HEK293 (cell line): ENCODE data around the gene CDKN2AIP.
"Not testable (repeated sequence)": the region's sequence is repeated elsewhere in the genome, so short reads cannot be mapped to it uniquely, and the experiment has no call there.

Experiments used
- CTCF ChIP-seq: fragments of 450-650 bp; formaldehyde crosslinking; IDR thresholded peaks from 2 replicates; pipeline ENCODE4 v1.5.1; 2016; ENCODE audit warnings: missing biosample characterization, missing genetic modification characterization
- HIC1 ChIP-seq: fragments of 450-650 bp; formaldehyde crosslinking; IDR thresholded peaks from 2 replicates; pipeline ENCODE4 v1.5.1; 2016; ENCODE audit warnings: missing biosample characterization, missing genetic modification characterization
- OSR2 ChIP-seq: fragments of 450-650 bp; formaldehyde crosslinking; IDR thresholded peaks from 2 replicates; pipeline ENCODE4 v1.5.1; 2016; ENCODE audit warnings: missing biosample characterization, missing genetic modification characterization
- TCF7L2 ChIP-seq: IDR thresholded peaks from 2 replicates; pipeline ENCODE4 v1.6.1; 2011; ENCODE audit warnings: low read depth, mild to moderate bottlenecking, inconsistent platforms, low read length, moderate library complexity, borderline replicate concordance
- ZBTB7A ChIP-seq: fragments of 450-650 bp; formaldehyde crosslinking; IDR thresholded peaks from 2 replicates; pipeline ENCODE4 v1.5.1; 2016; ENCODE audit warnings: low read depth, missing biosample characterization, missing genetic modification characterization
- ZNF10 ChIP-seq: fragments of 450-650 bp; formaldehyde crosslinking; IDR thresholded peaks from 2 replicates; pipeline ENCODE4 v1.5.1; 2017; ENCODE audit warnings: missing biosample characterization, missing genetic modification characterization
- ZNF292 ChIP-seq: fragments of 450-650 bp; formaldehyde crosslinking; IDR thresholded peaks from 2 replicates; pipeline ENCODE4 v1.5.1; 2016; ENCODE audit warnings: low read depth, missing biosample characterization, missing genetic modification characterization, borderline replicate concordance
- ZNF341 ChIP-seq: fragments of 450-650 bp; formaldehyde crosslinking; IDR thresholded peaks from 2 replicates; pipeline ENCODE4; 2016; ENCODE audit warnings: low read depth, missing biosample characterization, missing genetic modification characterization
- ZNF530 ChIP-seq: fragments of 450-650 bp; formaldehyde crosslinking; IDR thresholded peaks from 2 replicates; pipeline ENCODE4 v1.5.1; 2016; ENCODE audit warnings: low read depth, missing biosample characterization, missing genetic modification characterization
- ZNF600 ChIP-seq: fragments of 450-650 bp; formaldehyde crosslinking; IDR thresholded peaks from 2 replicates; pipeline ENCODE4 v1.5.1; 2016; ENCODE audit warnings: missing biosample characterization, missing genetic modification characterization

- TF ChIP-seq CTCF; ZNF530; OSR2; TCF7L2; ZBTB7A (tag by site-specific recombination); ZNF292 (tag by site-specific recombination); ZNF600 (tag by site-specific recombination); ZNF341 (tag by site-specific recombination); HIC1 (tag by site-specific recombination); ZNF10: not testable (repeated sequence)
Observed at GRCh38 chr4:183465879-183466278, 21.4 kb downstream of the CDKN2AIP start.
